Ovary (tissue), 9 donors: Measurements from ENCODE around the gene SETBP1. TPM values are rescaled to one million over a fixed set of nuclear protein-coding genes. Genes with fewer than 3 reads are reported as not detected.
A peak's percentile ranks its signal among the peaks of the same experiment; 100 is the strongest.

Experiments
- DNase-seq, 5 donors: peaks; one replicate each; pipeline ENCODE4 v3.0.0-alpha.2; 2019 to 2020
- H3K27ac ChIP-seq, 2 donors: fragments of 200-600 bp; one replicate each; pipeline versions ENCODE4 v1.5.1 to v1.8.0; 2019 to 2022
- H3K27me3 ChIP-seq: fragments of 200-600 bp; one replicate; pipeline ENCODE4 v1.8.0; 2022
- H3K36me3 ChIP-seq: fragments of 200-600 bp; sonication (generic); one replicate; pipeline ENCODE4 v1.5.1; 2019
- H3K4me1 ChIP-seq: one replicate; pipeline ENCODE4 v1.8.1; 2013; ENCODE audit warnings: mild to moderate bottlenecking, moderate library complexity; ENCODE audit not compliant: insufficient read depth
- H3K4me3 ChIP-seq: fragments of 200-600 bp; sonication (generic); one replicate; pipeline ENCODE4 v1.5.1; 2017
- H3K9me3 ChIP-seq, 2 donors: fragments of 200-600 bp in 1 of 2; sonication (generic) in 1 of 2; one replicate each; pipeline versions ENCODE4 v1.5.1 to v1.8.1; 2013 to 2019; ENCODE audit warnings: mild to moderate bottlenecking in 1 of 2, moderate library complexity in 1 of 2
- EP300 ChIP-seq: sonication (generic); formaldehyde crosslinking; IDR thresholded peaks from one replicate; pipeline ENCODE4 v1.6.1; 2017; ENCODE audit warnings: antibody characterized with exemption
- POLR2A ChIP-seq: fragments of 450-650 bp; IDR thresholded peaks from one replicate; pipeline ENCODE4 v1.6.1; 2017; ENCODE audit warnings: antibody characterized with exemption, mild to moderate bottlenecking, moderate library complexity
- WGBS, 3 donors: extraction: QIAGEN DNeasy Blood & Tissue Kit in 1 of 3; methylation state at CpG; one replicate each; pipeline versions ENCODE4 v1.1.5 to v1.1.7; 2013 to 2017; 5-methylcytosine and 5-hydroxymethylcytosine counted together
- intact Hi-C, 4 donors: fragments of 100-400 bp; cut with DNase I; formaldehyde crosslinking; loops; one replicate each; pipeline versions ENCODE4 v1.11.0 to v1.15.1; 2022 to 2023
- polyA plus RNA-seq, 2 donors: library from polyadenylated mRNA; stranded (reverse); fragments of 200-250 nt in 1 of 2; fragments of 350-450 nt in 1 of 2; fragmentation: Illumina TruSeq in 1 of 2; extraction: RNeasy Lipid Tissue Mini Kit (QIAGEN cat#74804) in 1 of 2; gene quantifications; one replicate each; pipeline ENCODE4 v1.2.3, GENCODE V29; 2013 to 2014
- total RNA-seq, 7 donors: library from RNA; depleted of rRNA in 2 of 7; stranded (reverse); fragments of >200 nt in 2 of 7; fragmentation: NEBNext Ultra II Directional in 3 of 7; extraction: Animal tissue kit (Norgen Biotek cat#: 25700) in 3 of 7; gene quantifications; one replicate each; pipeline versions ENCODE4 v1.1.0 to v1.2.4, GENCODE V29; 2016 to 2023
- TF ChIP-seq, protein P1 (sequence below), 3 donors: fragments of 450-650 bp in 2 of 3; fragments of 200-600 bp in 1 of 3; IDR thresholded peaks; one replicate each; pipeline versions ENCODE4 v1.5.1 to v1.8.0; 2016 to 2022; ENCODE audit warnings: antibody characterized with exemption in 3 of 3, mild to moderate bottlenecking in 1 of 3
- donor health status: DM: no; HTN: no; CAD: no; lungs with moderate emphysema.
- donor health status: DM: no; HTN: no; CAD: no.
- donor health status: Bipolar disorder and iron deficiency.
- donor health status: DM: yes; HTN: yes; CAD: no.
- donor health status: DM: no; HTN: no; CAD: no.
- donor health status: DM: yes; HTN: yes; CAD: no.

Gene SETBP1
- total and polyA plus RNA-seq, 9 donors, result 7.8 to 53.7 (median 28.4) TPM

DNA sequence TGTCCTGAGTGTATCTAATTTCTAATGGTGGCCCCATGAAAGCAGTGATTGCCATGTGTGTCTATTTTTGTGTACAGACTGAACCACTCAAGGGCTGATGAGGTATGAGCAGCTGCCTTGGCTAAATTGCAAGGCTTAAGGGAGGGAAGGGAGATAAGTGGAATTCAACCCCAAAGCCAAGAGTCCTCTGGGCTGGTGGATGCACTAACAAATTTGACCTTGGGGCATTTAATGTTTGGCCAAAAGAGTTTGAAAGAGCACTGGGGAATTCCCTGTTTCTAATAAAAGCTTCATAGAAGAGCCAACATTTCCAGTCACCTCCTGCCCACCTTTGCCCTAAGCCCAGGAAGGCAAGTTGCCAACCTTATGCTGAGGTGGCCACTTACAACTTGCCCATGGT is 172.1 kb downstream of the SETBP1 start:
- no peaks in the 10 kb centered on the region for H3K27me3 ChIP-seq
- no peaks in the 10 kb centered on the region for H3K9me3 ChIP-seq
- no peak overlapping the region for H3K4me3 ChIP-seq
- H3K4me1 ChIP-seq, result peaks cover 13% of the 10 kb centered on the region
- no peak for TF ChIP-seq POLR2A
- no peak for TF ChIP-seq EP300
- TF ChIP-seq, protein P1, sequence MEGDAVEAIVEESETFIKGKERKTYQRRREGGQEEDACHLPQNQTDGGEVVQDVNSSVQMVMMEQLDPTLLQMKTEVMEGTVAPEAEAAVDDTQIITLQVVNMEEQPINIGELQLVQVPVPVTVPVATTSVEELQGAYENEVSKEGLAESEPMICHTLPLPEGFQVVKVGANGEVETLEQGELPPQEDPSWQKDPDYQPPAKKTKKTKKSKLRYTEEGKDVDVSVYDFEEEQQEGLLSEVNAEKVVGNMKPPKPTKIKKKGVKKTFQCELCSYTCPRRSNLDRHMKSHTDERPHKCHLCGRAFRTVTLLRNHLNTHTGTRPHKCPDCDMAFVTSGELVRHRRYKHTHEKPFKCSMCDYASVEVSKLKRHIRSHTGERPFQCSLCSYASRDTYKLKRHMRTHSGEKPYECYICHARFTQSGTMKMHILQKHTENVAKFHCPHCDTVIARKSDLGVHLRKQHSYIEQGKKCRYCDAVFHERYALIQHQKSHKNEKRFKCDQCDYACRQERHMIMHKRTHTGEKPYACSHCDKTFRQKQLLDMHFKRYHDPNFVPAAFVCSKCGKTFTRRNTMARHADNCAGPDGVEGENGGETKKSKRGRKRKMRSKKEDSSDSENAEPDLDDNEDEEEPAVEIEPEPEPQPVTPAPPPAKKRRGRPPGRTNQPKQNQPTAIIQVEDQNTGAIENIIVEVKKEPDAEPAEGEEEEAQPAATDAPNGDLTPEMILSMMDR (IDR thresholded peaks at IDR 0.05), result no peak
- intact Hi-C loops, result no loop called here
- peak in 3 of 5 donors; percentile 37 to 48 (median 45) for DNase-seq
- H3K36me3 ChIP-seq, result no peaks in the 10 kb centered on the region
- H3K27ac ChIP-seq, result no peak overlapping the region

DNA sequence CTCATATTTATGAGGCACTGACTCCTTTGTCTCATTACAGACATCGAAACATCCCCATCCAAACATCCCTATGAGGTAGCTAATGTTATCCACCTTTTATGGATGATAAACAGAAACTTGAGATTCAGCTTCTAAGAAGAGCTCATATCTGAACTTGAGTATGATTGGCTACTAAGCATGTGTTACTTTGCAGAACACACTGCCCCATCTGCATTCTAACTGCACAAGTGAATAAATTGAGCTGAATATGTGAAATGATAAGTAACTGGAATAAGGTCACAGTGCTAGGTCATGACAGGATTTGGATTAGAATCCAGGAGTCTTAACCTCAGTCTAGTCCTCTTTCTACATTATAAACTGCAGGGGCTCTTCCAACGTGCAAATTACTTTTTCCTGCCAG is 172.7 kb downstream of the SETBP1 start:
- H3K9me3 ChIP-seq, result no peaks in the 10 kb centered on the region
- H3K36me3 ChIP-seq, result no peaks in the 10 kb centered on the region
- TF ChIP-seq, protein P1 (IDR thresholded peaks at IDR 0.05), result no peak
- TF ChIP-seq EP300, result no peak
- TF ChIP-seq POLR2A, result no peak
- H3K4me3 ChIP-seq, result no peak overlapping the region
- no peak for DNase-seq
- intact Hi-C loops, result no loop called here
- H3K27me3 ChIP-seq, result no peaks in the 10 kb centered on the region
- H3K27ac ChIP-seq, result no peak overlapping the region
- H3K4me1 ChIP-seq, result peaks cover 11% of the 10 kb centered on the region
- 68 to 78% (median 71%) methylated on average over 2 of the region's 2 CpGs for WGBS, 3 donors

DNA sequence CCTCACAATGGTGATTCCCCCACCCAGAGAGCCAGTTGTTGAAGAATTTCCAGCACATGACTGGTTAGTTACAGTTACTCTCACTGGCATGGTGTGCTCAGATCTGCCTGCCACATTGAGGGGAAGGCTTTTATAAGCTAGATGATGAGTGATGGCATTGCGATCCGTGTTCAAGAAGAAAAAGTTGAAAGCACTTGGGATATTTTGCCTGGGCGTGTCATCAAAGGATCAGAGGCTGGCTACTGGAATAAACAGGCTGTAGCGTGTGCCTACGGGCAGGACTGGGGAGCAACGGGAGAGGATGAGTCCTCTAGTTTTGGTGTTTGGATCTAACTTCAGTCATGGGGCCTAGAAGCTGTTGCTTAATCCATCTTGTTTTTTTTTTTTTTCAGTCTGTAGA is 175.0 kb downstream of the SETBP1 start:
- peaks cover 14% of the 10 kb centered on the region for H3K4me1 ChIP-seq
- 96 to 99% (median 97%) methylated on average over 6 of the region's 6 CpGs for WGBS, 3 donors

DNA sequence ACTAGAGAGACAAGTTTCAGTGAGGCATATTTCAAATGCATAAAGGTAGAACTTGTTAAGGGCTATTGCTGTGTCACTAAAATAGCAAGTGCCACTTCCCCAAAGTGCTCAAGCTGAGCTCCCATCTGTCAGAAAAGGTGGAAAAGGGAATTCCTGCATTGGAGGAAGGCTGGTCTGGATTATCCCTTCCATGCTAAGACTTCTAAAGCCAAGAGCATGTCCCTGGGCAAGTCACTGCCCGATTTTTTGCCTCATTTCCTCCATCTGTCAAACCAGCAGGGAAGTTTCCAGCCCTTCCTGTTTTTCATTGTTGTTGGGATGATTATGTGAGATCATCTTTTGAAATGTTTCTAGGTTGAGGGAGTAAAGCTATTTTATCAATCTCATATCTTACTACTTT is 175.5 kb downstream of the SETBP1 start:
- TF ChIP-seq EP300 (no peak), POLR2A (no peak)
- TF ChIP-seq, protein P1 (IDR thresholded peaks at IDR 0.05), result no peak
- no peak overlapping the region for H3K4me3 ChIP-seq

More for the DNA sequence above, 175.0 kb downstream of the SETBP1 start:
- Histone ChIP-seq H3K27me3 (no peaks in the 10 kb centered on the region), H3K9me3 (no peaks in the 10 kb centered on the region), H3K27ac (no peak overlapping the region), H3K36me3 (no peaks in the 10 kb centered on the region), H3K4me3 (no peak overlapping the region)
- intact Hi-C loops, result no loop called here
- no peak for DNase-seq
- TF ChIP-seq EP300 (no peak), POLR2A (no peak)
- TF ChIP-seq, protein P1 (IDR thresholded peaks at IDR 0.05), result no peak

More for the DNA sequence above, 175.5 kb downstream of the SETBP1 start:
- intact Hi-C loops, result no loop called here
- DNase-seq, result no peak
- Histone ChIP-seq H3K27me3 (no peaks in the 10 kb centered on the region), H3K9me3 (no peaks in the 10 kb centered on the region), H3K27ac (no peak overlapping the region), H3K36me3 (no peaks in the 10 kb centered on the region), H3K4me1 (peaks cover 14% of the 10 kb centered on the region)
- 68 to 79% (median 75%) methylated on average over 1 of the region's 1 CpG for WGBS, 3 donors
